Activated CD4-positive, CD25-positive, alpha-beta regulatory T cell treated with anti-CD3 and anti-CD28 coated beads, Interleukin-2, amount 50 U/mL, for 72 hours (primary cell): Measurements from ENCODE around the gene AQP6.

ENCODE experiments used
- DNase-seq: peaks from one replicate; pipeline ENCODE4 v3.0.0; 2021

AQP6 gene

GRCh38 chr12:49943625-49943960 is 29.2 kb upstream of the AQP6 start:
- no peak for DNase-seq

DNA sequence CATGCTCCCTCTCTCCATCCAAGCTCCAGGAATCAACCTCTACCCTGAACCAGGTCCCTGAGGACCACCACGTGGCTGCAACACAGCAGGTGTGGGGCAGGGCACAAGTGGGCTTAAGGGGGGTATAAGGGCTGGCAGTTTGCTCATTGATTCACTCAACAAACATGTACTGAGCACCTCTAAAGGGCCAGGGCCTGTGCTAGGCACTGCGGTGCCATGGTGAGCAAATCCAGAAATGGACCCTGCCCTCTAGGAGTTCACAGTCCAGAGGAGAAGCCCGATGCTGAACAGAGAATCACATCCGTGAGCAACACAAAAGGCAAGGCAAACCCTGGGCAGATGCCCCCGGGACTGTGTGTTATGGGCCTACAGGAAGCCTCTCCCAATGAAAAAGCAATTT is 28.7 kb upstream of the AQP6 start:
- DNase-seq: peak; percentile 29

DNA sequence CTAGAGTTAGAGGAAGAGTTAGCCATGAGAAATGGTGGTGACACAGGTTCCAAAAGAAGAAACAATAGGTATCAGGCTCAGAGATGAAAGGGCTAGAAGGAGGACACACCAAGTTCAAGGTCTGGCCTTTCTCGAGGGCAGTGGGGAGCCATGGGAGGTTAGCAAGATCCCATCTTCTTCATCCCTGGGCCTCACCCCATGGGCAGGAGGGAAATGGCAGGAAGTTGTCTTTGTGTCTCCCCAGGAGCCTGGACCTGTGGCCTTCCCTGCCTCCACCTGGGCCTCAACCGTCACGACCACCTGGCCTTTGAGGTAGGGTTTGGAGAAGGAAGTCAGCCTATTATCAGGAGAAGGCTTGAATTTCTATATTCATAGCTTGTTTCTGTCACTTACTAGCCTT is 28.0 kb upstream of the AQP6 start:
- peak; percentile 31 for DNase-seq

DNA sequence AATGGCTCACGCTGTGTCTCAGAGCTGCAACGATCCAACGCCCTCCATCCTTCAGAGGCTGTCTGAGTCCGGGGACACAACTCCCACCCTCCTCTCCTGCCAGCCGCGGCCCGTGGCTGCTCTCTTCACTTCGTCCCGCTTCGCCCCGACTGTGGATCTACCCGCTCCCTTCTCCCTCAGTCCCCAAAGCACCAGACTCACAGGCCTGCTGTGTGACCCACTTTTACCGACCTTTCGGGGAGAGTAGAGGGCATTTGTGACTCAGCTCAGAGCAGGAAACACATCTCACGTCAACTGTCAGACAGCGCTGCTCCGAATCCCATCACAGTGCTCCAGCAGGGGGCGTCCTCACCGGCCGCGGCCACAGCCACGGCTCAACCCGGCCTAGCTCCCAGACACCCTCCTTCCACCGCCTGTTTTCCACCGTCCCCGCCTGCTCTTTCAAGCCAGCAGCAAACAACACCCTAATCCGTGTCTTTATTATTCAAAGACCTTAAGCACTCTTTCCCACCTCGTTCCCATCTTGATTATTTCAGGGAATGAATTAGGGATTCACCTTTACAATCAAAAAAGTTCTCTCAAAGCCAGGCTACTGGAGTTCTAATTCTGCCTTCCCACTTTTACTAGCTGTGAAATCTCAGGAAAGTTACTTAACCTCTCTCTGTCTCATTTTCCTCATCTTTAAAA is 27.2 kb upstream of the AQP6 start:
- peak; percentile 91 for DNase-seq

GRCh38 chr12:49946086-49946485 is 26.7 kb upstream of the AQP6 start:
- DNase-seq: peak; percentile 51

GRCh38 chr12:49946497-49946896 is 26.2 kb upstream of the AQP6 start:
- DNase-seq: no peak

- no peak for DNase-seq
These were observed 25.0 kb upstream of the AQP6 start for GRCh38 chr12:49947593-49948226.

DNA sequence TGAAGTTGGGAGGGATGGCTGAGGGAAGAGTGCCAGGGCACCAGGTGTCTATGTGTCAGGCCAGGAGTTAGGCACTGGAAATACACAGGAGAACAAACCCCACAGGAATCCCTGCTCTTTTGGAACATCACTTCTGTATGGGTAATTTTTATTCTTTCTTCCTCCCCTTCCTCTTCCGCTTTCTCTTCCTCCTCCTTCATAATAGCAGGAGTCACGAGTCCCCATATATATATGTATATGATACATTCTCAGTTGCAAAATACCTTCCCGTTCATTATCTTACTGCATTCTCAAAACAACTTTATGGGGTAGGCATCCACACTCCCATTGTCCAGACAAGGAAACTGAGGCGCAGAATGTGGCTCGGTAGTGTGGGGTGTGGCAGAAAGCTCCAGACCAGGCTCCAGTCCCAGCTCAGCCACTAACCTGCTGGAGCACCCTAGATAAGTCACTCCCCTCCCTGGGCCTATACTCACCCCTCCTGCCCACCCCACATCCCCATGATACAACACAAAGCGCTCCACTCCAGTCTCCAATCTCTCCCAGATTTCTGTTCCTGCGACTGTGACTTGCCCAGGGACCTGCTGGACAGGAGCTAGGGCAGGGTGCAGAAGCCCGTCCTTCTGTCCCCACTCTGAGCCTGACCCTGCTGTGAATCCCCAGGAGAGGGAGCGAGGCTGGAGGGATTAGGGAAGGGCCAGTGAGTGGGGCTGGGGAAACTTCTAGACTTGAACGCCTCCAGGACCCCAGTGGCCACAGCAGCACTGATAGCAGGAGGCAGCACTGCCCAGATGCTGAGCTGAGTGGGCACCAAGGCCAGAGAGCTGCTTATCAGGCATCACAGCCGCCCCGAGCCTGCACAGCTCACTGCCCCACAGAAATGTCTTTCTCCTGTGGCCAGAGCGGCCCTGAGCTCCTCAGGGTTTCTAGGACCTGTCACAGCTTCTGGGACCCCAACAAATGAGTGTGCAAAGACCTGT is 23.6 kb upstream of the AQP6 start:
- no peak for DNase-seq

- no peak for DNase-seq
These were observed 22.9 kb upstream of the AQP6 start for GRCh38 chr12:49949866-49950265.

GRCh38 chr12:49950273-49951251 is 22.2 kb upstream of the AQP6 start, which contains the start of gene AQP2:
AQP2 (plus strand) TSS chr12:49950737; CDS start chr12:49950831, 94 bp downstream.
- DNase-seq: no peak

DNA sequence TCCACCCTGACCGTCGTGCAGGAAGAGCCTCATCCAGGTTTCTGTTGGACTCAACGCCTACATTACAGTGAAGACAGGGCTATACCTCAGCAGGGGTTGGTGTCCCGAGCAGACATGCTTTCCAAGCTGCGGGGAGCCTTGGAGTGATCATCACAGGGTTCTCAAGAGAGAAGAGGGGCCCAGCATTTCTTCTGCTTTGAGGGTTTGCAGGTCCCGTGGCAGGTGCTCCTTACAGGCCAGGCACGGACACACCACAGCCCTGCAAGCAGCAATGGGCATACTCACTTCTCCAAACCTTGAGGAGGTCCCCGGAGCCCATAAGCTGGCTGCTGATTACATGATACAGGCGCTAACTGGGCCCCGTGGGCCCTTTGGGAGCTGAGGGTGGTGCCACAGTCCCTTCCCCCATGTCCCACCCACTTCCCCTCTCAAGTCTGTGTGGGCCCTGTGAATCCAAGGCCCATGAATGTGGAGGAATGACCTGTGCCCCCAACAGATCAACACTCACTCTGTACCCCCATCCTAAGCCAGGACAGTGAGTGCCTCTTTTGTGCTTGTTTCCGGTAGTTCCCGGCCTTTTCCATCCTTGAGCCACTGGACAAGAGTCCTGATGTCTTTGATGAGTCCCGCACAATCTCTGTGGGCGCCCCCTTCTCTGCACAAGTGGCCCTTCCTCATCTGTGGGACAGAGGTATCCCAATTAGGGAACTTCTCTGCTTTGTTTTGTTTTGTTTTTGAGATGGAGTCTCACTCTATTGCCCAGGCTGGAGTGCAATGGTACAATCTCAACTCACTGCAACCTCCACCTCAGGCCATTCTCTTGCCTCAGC is 21.1 kb upstream of the AQP6 start:
- DNase-seq: no peak

DNA sequence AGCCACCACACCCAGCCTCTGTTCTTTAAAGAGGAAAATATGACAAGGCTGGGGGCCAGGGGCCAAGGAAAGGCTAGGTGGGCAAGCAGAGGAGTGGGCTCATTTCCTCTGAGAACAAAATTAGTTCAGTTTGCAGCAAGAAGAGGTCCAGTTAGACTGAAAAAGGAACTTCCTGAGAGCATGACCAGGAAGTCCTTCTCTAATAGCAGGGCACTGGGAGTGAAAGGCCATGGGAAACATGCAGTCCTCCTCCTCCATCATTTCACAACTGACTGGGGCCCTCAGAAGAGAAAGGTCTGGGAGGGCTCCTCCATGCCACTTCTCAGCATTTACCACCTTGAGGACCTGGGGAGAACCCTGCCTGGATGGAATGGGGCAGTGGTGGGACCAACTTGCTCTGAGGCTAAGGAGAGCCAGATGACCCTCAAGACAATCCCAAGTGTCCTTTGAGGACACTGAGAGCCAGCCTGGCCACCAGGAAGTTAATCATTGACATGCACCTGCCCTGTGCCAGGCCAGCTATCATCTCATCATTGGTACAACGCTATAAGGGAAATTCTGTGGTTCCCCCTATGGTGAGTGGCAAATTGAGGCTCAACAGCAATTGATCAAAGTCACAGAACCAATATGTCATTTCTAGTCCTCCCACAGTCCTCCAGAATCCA is 20.2 kb upstream of the AQP6 start:
- no peak for DNase-seq

- no peak for DNase-seq
These were observed 19.6 kb upstream of the AQP6 start for GRCh38 chr12:49953151-49953550.

- DNase-seq: no peak
These were observed 18.5 kb upstream of the AQP6 start for GRCh38 chr12:49953961-49954846.

DNA sequence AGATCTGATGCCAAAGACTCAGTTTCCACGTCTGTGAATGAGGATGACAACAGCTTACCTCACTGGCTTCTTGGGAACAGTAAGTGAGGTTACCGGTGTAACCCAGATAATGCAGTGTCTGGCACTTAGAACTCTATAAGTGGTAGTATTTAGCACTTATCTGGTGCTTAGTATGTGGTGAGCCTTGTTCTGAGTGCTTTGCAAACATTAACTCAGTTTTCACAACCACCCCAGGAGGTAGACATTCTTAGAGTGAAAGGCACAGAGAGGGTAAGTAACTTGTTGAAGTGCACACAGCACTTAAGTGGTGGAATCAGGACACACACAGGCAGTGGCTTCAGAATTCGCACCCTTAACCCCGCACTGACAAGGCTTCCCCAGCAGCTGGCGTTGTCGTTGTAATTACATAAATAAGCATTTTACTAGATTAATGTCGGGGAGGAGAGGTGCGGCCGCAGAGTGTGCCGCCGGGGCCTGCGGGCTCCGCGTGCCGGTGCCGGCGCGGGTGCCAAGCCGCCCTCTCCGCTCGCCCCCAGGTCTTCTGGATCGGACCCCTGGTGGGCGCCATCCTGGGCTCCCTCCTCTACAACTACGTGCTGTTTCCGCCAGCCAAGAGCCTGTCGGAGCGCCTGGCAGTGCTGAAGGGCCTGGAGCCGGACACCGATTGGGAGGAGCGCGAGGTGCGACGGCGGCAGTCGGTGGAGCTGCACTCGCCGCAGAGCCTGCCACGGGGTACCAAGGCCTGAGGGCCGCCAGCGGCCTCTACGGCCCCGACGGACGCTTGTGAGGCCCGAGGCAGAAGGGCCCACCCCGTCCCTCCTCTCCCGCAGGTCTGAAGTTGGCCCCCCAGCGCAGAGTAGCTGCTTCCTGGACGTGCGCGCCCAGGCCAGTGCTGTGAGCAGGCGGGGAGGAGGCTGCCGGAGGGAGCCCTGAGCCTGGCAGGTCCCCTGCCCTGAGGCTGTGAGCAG is 17.6 kb upstream of the AQP6 start:
- no peak for DNase-seq

- DNase-seq: no peak
These were observed 16.7 kb upstream of the AQP6 start for GRCh38 chr12:49955899-49956662.

- no peak for DNase-seq
These were observed 15.8 kb upstream of the AQP6 start for GRCh38 chr12:49956663-49957569.
